Mesodermal cell (in vitro differentiated cells): Measurements from ENCODE around the gene C19orf47.
A peak's percentile ranks its signal among the peaks of the same experiment; 100 is the strongest.

Experiments used
- H3K27ac ChIP-seq: 2 replicates; pipeline ENCODE4 v1.7.0; 2013; ENCODE audit warnings: mild to moderate bottlenecking, low read depth, low read length, moderate library complexity; ENCODE audit not compliant: severe bottlenecking
- H3K36me3 ChIP-seq: 2 replicates; pipeline ENCODE4 v1.7.1; 2013; ENCODE audit warnings: mild to moderate bottlenecking, low read length, moderate library complexity; ENCODE audit not compliant: control insufficient read depth, insufficient read depth
- H3K4me1 ChIP-seq: one replicate; pipeline ENCODE4 v1.7.1; 2013; ENCODE audit warnings: mild to moderate bottlenecking, low read length; ENCODE audit not compliant: insufficient read depth, control insufficient read depth, poor library complexity, severe bottlenecking
- H3K4me3 ChIP-seq: 2 replicates; pipeline ENCODE4 v1.7.0; 2013; ENCODE audit warnings: low read length, control low read depth, mild to moderate bottlenecking; ENCODE audit not compliant: insufficient read depth, poor library complexity, severe bottlenecking; ENCODE audit errors: extremely low read depth
- H3K9me3 ChIP-seq: 2 replicates; pipeline ENCODE4 v1.7.1; 2013; ENCODE audit warnings: mild to moderate bottlenecking, low read length, moderate library complexity; ENCODE audit not compliant: control insufficient read depth
- WGBS, 2 experiments: methylation state at CpG; one replicate each; pipeline ENCODE4 v1.1.5; 2013; ENCODE audit warnings: missing lambda C conversion rate in 2 of 2; ENCODE audit not compliant: insufficient coverage in 2 of 2; 5-methylcytosine and 5-hydroxymethylcytosine counted together

C19orf47 gene

GRCh38 chr19:40313229-40313983, 34.8 kb downstream of the C19orf47 start:
- Histone ChIP-seq H3K4me1 (no peaks in the 10 kb centered on the region), H3K9me3 (no peaks in the 10 kb centered on the region), H3K4me3 (no peak overlapping the region), H3K27ac (no peak overlapping the region), H3K36me3 (peaks cover 13% of the 10 kb centered on the region)
- 91 to 100% methylated on average over 5 to 6 of the region's 9 CpGs for WGBS, 2 experiments

GRCh38 chr19:40312533-40312932, 35.7 kb downstream of the C19orf47 start:
- H3K9me3 ChIP-seq = no peaks in the 10 kb centered on the region
- no peaks in the 10 kb centered on the region for H3K4me1 ChIP-seq
- H3K36me3 ChIP-seq = peaks cover 8% of the 10 kb centered on the region
- no peak overlapping the region for H3K27ac ChIP-seq
- WGBS, 2 experiments = no CpG with 5 or more reads among the region's 2 CpGs
- H3K4me3 ChIP-seq = no peak overlapping the region

GRCh38 chr19:40309666-40310065, 38.5 kb downstream of the C19orf47 start:
- H3K27ac ChIP-seq = no peak overlapping the region
- no CpG with 5 or more reads among the region's 1 CpG for WGBS, 2 experiments
- no peak overlapping the region for H3K4me3 ChIP-seq
- no peaks in the 10 kb centered on the region for H3K9me3 ChIP-seq
- no peaks in the 10 kb centered on the region for H3K36me3 ChIP-seq
- H3K4me1 ChIP-seq = no peaks in the 10 kb centered on the region

- H3K9me3 ChIP-seq = no peaks in the 10 kb centered on the region
- no peak overlapping the region for H3K27ac ChIP-seq
- no peak overlapping the region for H3K4me3 ChIP-seq
- H3K36me3 ChIP-seq = no peaks in the 10 kb centered on the region
- 19 to 30% methylated on average over 3 to 5 of the region's 5 CpGs for WGBS, 2 experiments
- no peaks in the 10 kb centered on the region for H3K4me1 ChIP-seq
Measured at GRCh38 chr19:40305403-40305802, 42.8 kb downstream of the C19orf47 start.

GRCh38 chr19:40304306-40304705, 43.9 kb downstream of the C19orf47 start:
- Histone ChIP-seq H3K4me3 (no peak overlapping the region), H3K27ac (no peak overlapping the region), H3K4me1 (no peaks in the 10 kb centered on the region), H3K9me3 (no peaks in the 10 kb centered on the region), H3K36me3 (no peaks in the 10 kb centered on the region)
- 58 to 83% methylated on average over 2 to 3 of the region's 4 CpGs for WGBS, 2 experiments

GRCh38 chr19:40303765-40304164, 44.4 kb downstream of the C19orf47 start:
- no peaks in the 10 kb centered on the region for H3K36me3 ChIP-seq
- 100% methylated on average over 2 of the region's 2 CpGs; no CpG with 5 or more reads in 1 of the 2 experiments for WGBS, 2 experiments

GRCh38 chr19:40302224-40303011, 45.8 kb downstream of the C19orf47 start:
- Histone ChIP-seq H3K4me3 (no peak overlapping the region), H3K4me1 (no peaks in the 10 kb centered on the region), H3K27ac (no peak overlapping the region), H3K9me3 (no peaks in the 10 kb centered on the region), H3K36me3 (no peaks in the 10 kb centered on the region)
- WGBS, 2 experiments = 60 to 85% methylated on average over 4 of the region's 6 CpGs

More at GRCh38 chr19:40303765-40304164, 44.4 kb downstream of the C19orf47 start:
- Histone ChIP-seq H3K4me3 (no peak overlapping the region), H3K9me3 (no peaks in the 10 kb centered on the region), H3K4me1 (no peaks in the 10 kb centered on the region), H3K27ac (no peak overlapping the region)

GRCh38 chr19:40300668-40301067, 47.5 kb downstream of the C19orf47 start:
- WGBS, 2 experiments = 78 to 100% methylated on average over 1 to 3 of the region's 4 CpGs
- no peak overlapping the region for H3K27ac ChIP-seq
- H3K4me1 ChIP-seq = no peaks in the 10 kb centered on the region
- H3K9me3 ChIP-seq = no peaks in the 10 kb centered on the region
- H3K36me3 ChIP-seq = no peaks in the 10 kb centered on the region
- H3K4me3 ChIP-seq = no peak overlapping the region

GRCh38 chr19:40298026-40298425, 50.2 kb downstream of the C19orf47 start:
- Histone ChIP-seq H3K27ac (no peak overlapping the region), H3K9me3 (no peaks in the 10 kb centered on the region), H3K4me3 (no peak overlapping the region), H3K4me1 (no peaks in the 10 kb centered on the region), H3K36me3 (no peaks in the 10 kb centered on the region)
- WGBS, 2 experiments = 100% methylated on average over 1 to 2 of the region's 3 CpGs

- H3K36me3 ChIP-seq = no peaks in the 10 kb centered on the region
- no peak overlapping the region for H3K4me3 ChIP-seq
- no peak overlapping the region for H3K27ac ChIP-seq
- 87% methylated on average over 6 of the region's 6 CpGs for WGBS, 2 experiments
- no peaks in the 10 kb centered on the region for H3K9me3 ChIP-seq
- H3K4me1 ChIP-seq = no peaks in the 10 kb centered on the region
Measured at GRCh38 chr19:40294560-40294959, 53.6 kb downstream of the C19orf47 start.

GRCh38 chr19:40286971-40287421, 61.2 kb downstream of the C19orf47 start:
- Histone ChIP-seq H3K27ac (peak overlapping the region; percentile 62), H3K4me3 (no peak overlapping the region), H3K9me3 (no peaks in the 10 kb centered on the region), H3K36me3 (peaks cover 7% of the 10 kb centered on the region), H3K4me1 (peaks cover 24% of the 10 kb centered on the region)
- 95 to 96% methylated on average over 6 of the region's 8 CpGs for WGBS, 2 experiments
